Heart left ventricle (tissue), 13 donors: ENCODE results near the gene FAM98B.

ENCODE experiments used
- CTCF ChIP-seq, 12 donors: fragments of 200-600 bp; sonication (generic) in 4 of 12; IDR thresholded peaks; one replicate each; pipeline versions ENCODE4 v1.5.0 to v1.8.0; 2018 to 2022; ENCODE audit warnings: antibody characterized with exemption in 12 of 12, mild to moderate bottlenecking in 5 of 12
- POLR2A ChIP-seq, 2 donors: fragments of 450-650 bp; IDR thresholded peaks; one replicate each; pipeline ENCODE4 v1.6.1; 2017; ENCODE audit warnings: antibody characterized with exemption in 2 of 2, mild to moderate bottlenecking in 2 of 2, moderate library complexity in 2 of 2
- donor health status: ischemic (EF 13 %, LVEDD 7.1; RV severe dilation, severe dysfunction).
- donor health status: DM: no; HTN: yes; CAD: no.
- donor health status: DM: no; HTN: no; CAD: no.
- donor health status: ischemic (EF 25% LVEDD 6.9; RV normal size, moderate dysfunction).
- donor health status: ischemic (EF 25% LVEDD 5.7; RV mildly dilated, moderate dysfunction).
- donor health status: ischemic (EF 35%, LVEDD 5.7; RV mildly dilated, moderate dysfunction).
- donor health status: nonischemic (EF 11% LVEDD 7.7; RV severe dilation, severe dysfunction).
- donor health status: DM: yes; HTN: yes; CAD: no.
- donor health status: PGD.
- donor health status: ischemic (EF 29% LVEDD 5.4; RV normal size, mild dysfunction).
- donor health status: nonischemic (EF 23%, LVEDD 6.1; RV moderate dilation, normal function).

GRCh38 chr15:38459480-38459879 is 5.6 kb downstream of the FAM98B start:
- TF ChIP-seq CTCF (IDR thresholded peaks at IDR 0.05) (no peak), POLR2A (IDR thresholded peaks at IDR 0.05) (no peak)
